Gastrocnemius medialis (tissue), 4 donors: Measurements from ENCODE around the gene PDE4D. TPM values are rescaled to one million over a fixed set of nuclear protein-coding genes. Genes with fewer than 3 reads are reported as not detected.

ENCODE experiments used
- ATAC-seq, 2 donors: fragments of 150-250 bp; one replicate each; pipeline ENCODE4 v1.9.1; 2016
- DNase-seq, 2 donors: peaks; one replicate each; pipeline ENCODE4 v3.0.0-alpha.2; 2019
- H3K27ac ChIP-seq, 4 donors: fragments of 200-600 bp; sonication (generic); 1 replicate in 1 of 4; 2 replicates in 3 of 4; pipeline ENCODE4 v1.5.1; 2016 to 2018; ENCODE audit warnings: mild to moderate bottlenecking in 2 of 4, moderate library complexity in 1 of 4
- H3K27me3 ChIP-seq, 3 donors: fragments of 200-600 bp; sonication (generic) in 2 of 3; 1 replicate in 1 of 3; 2 replicates in 2 of 3; pipeline versions ENCODE4 v1.5.1 to v1.6.0; 2016 to 2019; ENCODE audit warnings: mild to moderate bottlenecking in 1 of 3, moderate library complexity in 1 of 3
- H3K36me3 ChIP-seq, 2 donors: fragments of 200-600 bp; sonication (generic) in 1 of 2; one replicate each; pipeline ENCODE4 v1.5.1; 2017 to 2018
- H3K4me1 ChIP-seq, 2 donors: fragments of 200-600 bp; sonication (generic) in 1 of 2; one replicate each; pipeline ENCODE4 v1.5.1; 2016 to 2017; ENCODE audit warnings: mild to moderate bottlenecking in 2 of 2
- H3K4me3 ChIP-seq, 4 donors: fragments of 200-600 bp; sonication (generic) in 3 of 4; 1 replicate in 1 of 4; 2 replicates in 3 of 4; pipeline ENCODE4 v1.5.1; 2016 to 2019; ENCODE audit warnings: mild to moderate bottlenecking in 2 of 4
- H3K9me3 ChIP-seq, 3 donors: fragments of 200-600 bp; sonication (generic) in 2 of 3; 1 replicate in 1 of 3; 2 replicates in 2 of 3; pipeline ENCODE4 v1.5.1; 2016 to 2019
- POLR2A ChIP-seq, 2 donors: fragments of 450-650 bp; IDR thresholded peaks; one replicate each; pipeline ENCODE4 v1.6.1; 2017; ENCODE audit warnings: antibody characterized with exemption in 2 of 2, mild to moderate bottlenecking in 2 of 2, moderate library complexity in 2 of 2
- in situ Hi-C, 4 donors: fragments of 200-750 bp; cut with MboI; loops; one replicate each; pipeline versions ENCODE4 v1.15.0 to v1.8.0; 2017; ENCODE audit warnings: low sequenced_read_pairs in 4 of 4
- intact Hi-C: fragments of 100-400 bp; cut with DNase I; formaldehyde crosslinking; loops from one replicate; pipeline ENCODE4 v1.15.1; 2023; ENCODE audit warnings: low total_unique reads
- total RNA-seq, 4 donors: library from RNA; depleted of rRNA; stranded (reverse); fragments of >200 nt; gene quantifications; one replicate each; pipeline versions ENCODE4 v1.1.0 to v1.2.3, GENCODE V29; 2016
- TF ChIP-seq, protein P1 (sequence below), 5 experiments: fragments of 450-650 bp in 3 of 5; fragments of 200-600 bp in 2 of 5; sonication (generic) in 2 of 5; IDR thresholded peaks in 4 of 5; conservative IDR thresholded peaks in 1 of 5; 1 replicate in 4 of 5; 2 replicates in 1 of 5; pipeline ENCODE4 v1.5.1; 2016 to 2019; ENCODE audit warnings: antibody characterized with exemption in 5 of 5, mild to moderate bottlenecking in 3 of 5, moderate library complexity in 3 of 5

PDE4D gene
- total RNA-seq, 4 donors from 2014 or later, result 133 to 223 (median 185) TPM

DNA sequence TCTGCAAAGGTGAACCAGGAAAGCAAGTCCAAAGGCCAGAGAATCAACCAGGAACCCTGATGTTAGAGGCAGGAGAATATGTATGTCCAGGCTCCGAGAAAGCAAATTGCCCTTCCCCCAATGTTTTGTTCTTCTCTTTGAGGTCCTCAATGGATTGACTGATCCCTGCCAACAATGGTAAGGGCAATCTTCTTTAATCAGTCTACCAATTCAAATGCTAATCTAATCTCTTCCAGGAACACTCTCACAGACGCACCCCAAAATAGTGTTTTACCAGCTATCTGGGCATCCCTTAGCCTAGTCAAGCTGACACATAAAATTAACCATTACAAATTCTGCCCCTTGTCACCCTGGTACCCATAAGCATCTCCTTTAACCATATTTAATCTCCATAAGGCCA, 912.6 kb downstream of the PDE4D start:
- H3K27ac ChIP-seq, result peak overlapping the region in 1 of 4 donors; percentile 23
- peaks cover 0 to 40% of the 10 kb centered on the region in 2 donors for H3K36me3 ChIP-seq
- DNase-seq (no peak), ATAC-seq (no peak)
- in situ Hi-C loops, result no loop called here
- H3K4me3 ChIP-seq, result no peak overlapping the region
- TF ChIP-seq, protein P1, sequence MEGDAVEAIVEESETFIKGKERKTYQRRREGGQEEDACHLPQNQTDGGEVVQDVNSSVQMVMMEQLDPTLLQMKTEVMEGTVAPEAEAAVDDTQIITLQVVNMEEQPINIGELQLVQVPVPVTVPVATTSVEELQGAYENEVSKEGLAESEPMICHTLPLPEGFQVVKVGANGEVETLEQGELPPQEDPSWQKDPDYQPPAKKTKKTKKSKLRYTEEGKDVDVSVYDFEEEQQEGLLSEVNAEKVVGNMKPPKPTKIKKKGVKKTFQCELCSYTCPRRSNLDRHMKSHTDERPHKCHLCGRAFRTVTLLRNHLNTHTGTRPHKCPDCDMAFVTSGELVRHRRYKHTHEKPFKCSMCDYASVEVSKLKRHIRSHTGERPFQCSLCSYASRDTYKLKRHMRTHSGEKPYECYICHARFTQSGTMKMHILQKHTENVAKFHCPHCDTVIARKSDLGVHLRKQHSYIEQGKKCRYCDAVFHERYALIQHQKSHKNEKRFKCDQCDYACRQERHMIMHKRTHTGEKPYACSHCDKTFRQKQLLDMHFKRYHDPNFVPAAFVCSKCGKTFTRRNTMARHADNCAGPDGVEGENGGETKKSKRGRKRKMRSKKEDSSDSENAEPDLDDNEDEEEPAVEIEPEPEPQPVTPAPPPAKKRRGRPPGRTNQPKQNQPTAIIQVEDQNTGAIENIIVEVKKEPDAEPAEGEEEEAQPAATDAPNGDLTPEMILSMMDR (IDR thresholded peaks at IDR 0.05 in 4 of 5, conservative IDR thresholded peaks at IDR 0.05 in 1 of 5), result no peak
- no peak for TF ChIP-seq POLR2A (IDR thresholded peaks at IDR 0.05)
- no peaks in the 10 kb centered on the region for H3K4me1 ChIP-seq
- no peaks in the 10 kb centered on the region for H3K27me3 ChIP-seq
- no peaks in the 10 kb centered on the region for H3K9me3 ChIP-seq
- intact Hi-C loops, result no loop called here

DNA sequence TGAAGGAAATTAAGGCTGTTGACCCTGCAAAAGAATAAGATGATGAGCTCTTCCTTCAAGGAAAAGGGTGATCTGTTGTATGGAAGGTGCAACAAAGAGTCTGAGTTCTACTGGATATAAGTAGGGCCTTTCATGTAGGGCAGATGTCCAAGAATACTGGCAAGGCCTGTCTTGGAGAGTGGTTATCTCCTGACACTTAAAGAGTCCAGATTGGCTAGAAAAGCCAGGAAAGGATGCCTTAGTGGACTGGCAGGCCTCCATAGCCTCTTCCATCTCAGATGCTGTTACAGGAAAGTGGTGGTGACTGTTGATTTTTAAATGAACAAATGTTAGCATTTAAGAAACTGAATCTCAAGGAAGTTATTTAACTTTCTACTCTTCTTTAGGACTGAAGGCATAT, 914.4 kb downstream of the PDE4D start:
- Histone ChIP-seq H3K4me1 (no peaks in the 10 kb centered on the region), H3K9me3 (no peaks in the 10 kb centered on the region), H3K27me3 (no peaks in the 10 kb centered on the region), H3K27ac (peak overlapping the region in 1 of 4 donors; percentile 24), H3K4me3 (no peak overlapping the region), H3K36me3 (peaks cover 0 to 58% of the 10 kb centered on the region in 2 donors)
- TF ChIP-seq, protein P1 (IDR thresholded peaks at IDR 0.05 in 4 of 5, conservative IDR thresholded peaks at IDR 0.05 in 1 of 5), result no peak
- no peak for TF ChIP-seq POLR2A (IDR thresholded peaks at IDR 0.05)
- no peak for ATAC-seq
- intact Hi-C loops, result no loop called here
- in situ Hi-C loops, result no loop called here
- no peak for DNase-seq

DNA sequence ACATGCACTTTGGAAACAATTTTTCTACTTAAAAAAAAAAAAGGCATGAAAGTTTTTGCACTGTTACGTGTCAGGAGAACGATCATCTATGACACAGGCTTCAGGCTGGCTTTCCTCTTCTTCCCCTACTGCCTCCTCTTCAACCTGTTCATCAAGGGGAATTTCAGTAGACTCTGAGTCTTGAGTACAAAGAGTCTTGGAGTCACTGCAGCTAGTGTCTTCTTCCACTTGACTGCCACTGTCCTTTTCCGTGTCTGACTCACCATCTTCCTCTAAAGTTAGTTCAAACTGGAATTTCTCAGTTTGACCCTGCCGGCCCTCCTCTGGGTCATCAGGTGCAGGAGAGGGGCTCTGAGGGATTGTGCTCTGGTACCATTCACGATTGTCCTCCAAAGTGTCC, 918.9 kb downstream of the PDE4D start:
- no peaks in the 10 kb centered on the region for H3K9me3 ChIP-seq
- H3K27ac ChIP-seq, result peak overlapping the region in 3 of 4 donors; percentile 20 to 30 (median 27)
- H3K4me3 ChIP-seq, result no peak overlapping the region
- H3K27me3 ChIP-seq, result no peaks in the 10 kb centered on the region
- DNase-seq (no peak), ATAC-seq (peak; percentile 36 to 63)
- in situ Hi-C loops, result no loop called here
- peaks cover 0 to 52% of the 10 kb centered on the region in 2 donors for H3K36me3 ChIP-seq
- TF ChIP-seq POLR2A (IDR thresholded peaks at IDR 0.05), result no peak
- TF ChIP-seq, protein P1 (IDR thresholded peaks at IDR 0.05 in 4 of 5, conservative IDR thresholded peaks at IDR 0.05 in 1 of 5), result no peak
- no peaks in the 10 kb centered on the region for H3K4me1 ChIP-seq
- intact Hi-C loops, result no loop called here

DNA sequence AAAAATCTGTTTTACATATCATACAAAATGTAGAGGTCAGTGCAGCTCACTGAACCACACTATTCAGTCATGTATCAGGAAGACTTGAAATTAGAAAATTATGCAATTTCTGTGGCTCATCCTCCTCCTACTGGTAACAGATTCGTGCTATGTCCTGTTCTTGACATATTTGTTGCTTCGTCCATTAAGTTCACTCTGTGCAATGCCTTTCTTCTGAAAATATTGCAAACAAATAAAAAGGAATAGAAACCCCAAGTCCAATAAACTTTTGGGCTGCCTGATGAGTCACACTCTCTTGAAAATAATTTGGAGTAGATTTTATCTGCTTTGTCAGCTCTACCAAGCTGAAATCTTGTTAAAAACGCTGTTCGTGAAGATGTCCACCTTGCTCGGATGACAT, 919.4 kb downstream of the PDE4D start:
- Histone ChIP-seq H3K9me3 (no peaks in the 10 kb centered on the region), H3K4me1 (no peaks in the 10 kb centered on the region), H3K4me3 (no peak overlapping the region), H3K27me3 (no peaks in the 10 kb centered on the region), H3K27ac (peak overlapping the region in 3 of 4 donors; percentile 20 to 30 (median 27)), H3K36me3 (peaks cover 0 to 51% of the 10 kb centered on the region in 2 donors)
- DNase-seq (no peak), ATAC-seq (no peak)
- in situ Hi-C loops (no loop called here), intact Hi-C loops (no loop called here)
- TF ChIP-seq POLR2A (IDR thresholded peaks at IDR 0.05), result no peak
- TF ChIP-seq, protein P1 (IDR thresholded peaks at IDR 0.05 in 4 of 5, conservative IDR thresholded peaks at IDR 0.05 in 1 of 5), result no peak

DNA sequence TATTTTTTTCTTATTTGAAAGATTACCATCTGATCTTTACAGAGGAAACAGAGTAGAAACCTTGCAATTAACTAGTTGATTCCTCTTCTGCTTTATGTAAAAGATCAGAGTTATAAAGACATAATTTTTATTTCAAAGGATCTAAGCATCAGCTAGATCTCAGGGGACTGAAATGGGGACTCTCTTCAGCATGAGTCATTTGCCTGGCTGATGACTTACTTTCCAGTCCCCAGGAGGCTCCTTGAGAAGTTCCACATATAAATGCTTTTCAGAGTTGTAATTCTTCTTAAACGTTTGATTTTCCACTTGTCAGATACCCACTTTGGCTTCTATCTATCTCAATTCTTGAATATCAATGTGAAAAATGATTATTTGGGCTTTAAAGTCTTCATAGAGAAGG, 921.2 kb downstream of the PDE4D start:
- DNase-seq (no peak), ATAC-seq (no peak)
- H3K27ac ChIP-seq, result peak overlapping the region in 1 of 4 donors; percentile 4
- no peaks in the 10 kb centered on the region for H3K27me3 ChIP-seq
- H3K4me1 ChIP-seq, result no peaks in the 10 kb centered on the region
- H3K4me3 ChIP-seq, result no peak overlapping the region
- no peak for TF ChIP-seq POLR2A (IDR thresholded peaks at IDR 0.05)
- TF ChIP-seq, protein P1 (IDR thresholded peaks at IDR 0.05 in 4 of 5, conservative IDR thresholded peaks at IDR 0.05 in 1 of 5), result no peak
- H3K9me3 ChIP-seq, result no peaks in the 10 kb centered on the region
- intact Hi-C loops (no loop called here), in situ Hi-C loops (no loop called here)
- H3K36me3 ChIP-seq, result peaks cover 0 to 41% of the 10 kb centered on the region in 2 donors
